ENCODE results near the gene EHMT2. TPM values are rescaled to one million over a fixed set of nuclear protein-coding genes. Genes with fewer than 3 reads are reported as not detected.

EHMT2 gene
- polyA plus RNA-seq, 2 of the 4 experiments (the other 2 are of a cell fraction), result 15.4 to 32.3 TPM

DNA sequence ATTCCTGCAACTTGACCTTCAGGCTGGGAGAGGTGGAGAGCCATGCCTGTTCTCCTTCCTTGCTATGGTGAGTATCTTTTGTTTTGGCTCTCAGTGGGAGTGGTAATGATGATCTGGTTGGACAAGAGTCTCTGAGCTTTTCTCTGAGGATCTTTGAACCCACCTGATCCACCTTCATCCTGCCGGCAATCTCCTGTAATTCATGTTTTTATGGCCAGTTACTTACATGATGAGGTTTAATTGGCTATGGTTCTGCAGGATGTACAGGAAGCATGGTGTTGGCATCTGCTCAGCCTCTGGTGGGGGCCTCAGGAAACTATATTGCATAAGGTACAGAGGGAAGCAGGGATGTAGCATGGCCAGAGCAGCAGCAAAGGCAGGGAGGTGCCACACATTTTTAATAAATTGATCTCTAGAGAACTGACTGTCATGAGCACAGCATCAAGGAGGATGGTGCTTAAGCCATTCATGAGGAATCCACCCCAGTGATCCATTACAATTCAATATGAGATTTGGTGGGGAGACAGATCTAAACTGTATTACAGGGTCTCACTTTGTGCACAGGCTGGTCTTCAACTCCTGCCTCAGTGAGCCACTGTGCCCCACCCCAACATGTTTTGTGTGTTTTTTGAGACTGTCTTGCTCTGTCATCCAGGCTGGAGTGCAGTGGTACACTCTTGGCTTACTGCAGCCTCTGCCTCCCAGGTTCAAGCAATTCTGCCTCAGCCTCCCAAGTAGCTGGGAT lies 60.0 kb downstream of the EHMT2 start:
- POLR2A ChIA-PET, result interaction anchor here (0.6 to 2.1 kb wide), 2 partner anchors 10 to 22 kb away, joined by 3 to 11 read pairs; partner anchors contain the start of genes HSPA1A, HSPA1B and HSPA1L
- H3K27ac ChIP-seq, result peak overlapping the region in 1 of 2 experiments; percentile 99; a peak in 4 of 6 replicates

DNA sequence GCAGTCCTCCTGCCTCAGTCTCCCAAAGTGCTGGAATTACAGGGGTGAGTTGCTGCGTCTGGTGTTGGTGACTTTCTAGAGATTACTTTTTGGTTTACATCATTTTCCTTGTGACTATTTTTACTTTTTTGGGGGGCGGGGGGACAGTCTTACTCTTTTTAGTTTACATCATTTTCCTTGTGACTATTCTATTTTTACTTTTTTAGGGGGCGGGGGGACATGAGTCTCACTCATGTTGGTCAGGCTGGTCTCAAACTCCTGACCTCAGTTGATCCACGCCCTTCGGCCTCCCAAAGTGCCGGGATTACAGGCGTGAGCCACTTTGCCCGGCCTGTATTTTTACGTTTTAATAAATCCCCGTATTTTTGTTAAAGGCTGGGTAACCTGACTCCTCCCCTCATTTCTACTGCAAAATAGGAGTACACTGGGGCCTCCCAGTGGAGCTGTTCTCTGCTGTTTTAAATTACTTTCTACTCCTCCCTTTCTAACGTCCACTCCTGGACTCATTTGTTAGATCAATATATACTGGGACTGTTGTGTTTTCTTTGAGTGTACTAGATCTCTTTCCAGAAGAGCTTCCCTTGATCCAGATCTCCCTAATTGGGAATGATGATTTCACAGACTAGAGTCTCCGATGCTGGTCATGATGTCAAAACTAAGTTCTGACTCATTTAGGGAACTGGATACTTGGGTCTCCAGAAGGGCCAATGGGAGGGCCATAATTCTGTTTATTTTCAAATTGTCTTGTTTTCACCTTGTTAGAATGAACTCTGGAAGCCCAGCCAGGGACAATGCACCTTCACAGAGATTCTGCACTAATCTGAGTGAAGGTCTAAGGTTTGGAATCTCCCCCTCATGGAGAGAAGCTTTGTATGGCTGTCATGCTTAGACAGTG lies 60.8 kb downstream of the EHMT2 start:
- FAIRE-seq (no peak), DNase-seq (ENCODE audit: low read depth in 1 of 2, low spot score in 1 of 2) (no peak), ATAC-seq (no peak)
- POLR2A ChIA-PET, result interaction anchor here (0.6 to 2.1 kb wide), 2 partner anchors 9 to 22 kb away, joined by 3 to 11 read pairs; partner anchors contain the start of genes HSPA1A, HSPA1B and HSPA1L
- Histone ChIP-seq H3K4me2 (peak overlapping the region; percentile 99), H3K27ac (peak overlapping the region; percentile 99 to 100), H3K4me3 (peak overlapping the region; percentile 99), H3K4me1 (peaks cover 22% of the 10 kb centered on the region; the same call in 2 of the 3 replicates), H3K9me3 (no peaks in the 10 kb centered on the region)
- under 1% methylated on average over 12 of the region's 12 CpGs for WGBS (ENCODE audit: missing lambda C conversion rate)
- TF ChIP-seq ZSCAN20 (CRISPR knock-in tag; IDR thresholded peaks at IDR 0.05), result no peak
- no peak for TF ChIP-seq RARB (CRISPR knock-in tag; IDR thresholded peaks at IDR 0.05)
- TF ChIP-seq NFE2L2 (conservative IDR thresholded peaks at IDR 0.05; ENCODE audit: low read length), result no peak
- no peak for TF ChIP-seq RNF2 (IDR thresholded peaks at IDR 0.05; ENCODE audit: borderline replicate concordance, low read depth)
- no peak for TF ChIP-seq TFCP2L1 (CRISPR knock-in tag; IDR thresholded peaks at IDR 0.05)
- TF ChIP-seq CHD4 (IDR thresholded peaks at IDR 0.05; ENCODE audit: borderline replicate concordance), result no peak
- TF ChIP-seq ZC3H11A (IDR thresholded peaks at IDR 0.05), result no peak
- TF ChIP-seq ATOH8 (CRISPR knock-in tag; IDR thresholded peaks at IDR 0.05; ENCODE audit: low read depth), result no peak
- no peak for TF ChIP-seq POLR2A (IDR thresholded peaks at IDR 0.05; ENCODE audit: low read length)
- TF ChIP-seq, protein P1, sequence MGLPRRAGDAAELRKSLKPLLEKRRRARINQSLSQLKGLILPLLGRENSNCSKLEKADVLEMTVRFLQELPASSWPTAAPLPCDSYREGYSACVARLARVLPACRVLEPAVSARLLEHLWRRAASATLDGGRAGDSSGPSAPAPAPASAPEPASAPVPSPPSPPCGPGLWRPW (IDR thresholded peaks at IDR 0.05), result no peak
- no peak for TF ChIP-seq BHLHE40 (IDR thresholded peaks at IDR 0.05; ENCODE audit: low read depth, low read length)
- TF ChIP-seq, protein P2, sequence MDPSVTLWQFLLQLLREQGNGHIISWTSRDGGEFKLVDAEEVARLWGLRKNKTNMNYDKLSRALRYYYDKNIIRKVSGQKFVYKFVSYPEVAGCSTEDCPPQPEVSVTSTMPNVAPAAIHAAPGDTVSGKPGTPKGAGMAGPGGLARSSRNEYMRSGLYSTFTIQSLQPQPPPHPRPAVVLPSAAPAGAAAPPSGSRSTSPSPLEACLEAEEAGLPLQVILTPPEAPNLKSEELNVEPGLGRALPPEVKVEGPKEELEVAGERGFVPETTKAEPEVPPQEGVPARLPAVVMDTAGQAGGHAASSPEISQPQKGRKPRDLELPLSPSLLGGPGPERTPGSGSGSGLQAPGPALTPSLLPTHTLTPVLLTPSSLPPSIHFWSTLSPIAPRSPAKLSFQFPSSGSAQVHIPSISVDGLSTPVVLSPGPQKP (IDR thresholded peaks at IDR 0.05; ENCODE audit: low read depth, low read length), result no peak
- no peak for TF ChIP-seq BCL3 (IDR thresholded peaks at IDR 0.05)
- TF ChIP-seq MAX (IDR thresholded peaks at IDR 0.05), result no peak
- no peak for TF ChIP-seq PBX3 (IDR thresholded peaks at IDR 0.05)
- CTCF ChIA-PET, result interaction anchor here (1.2 kb wide), 1 partner anchor 44 kb away, joined by 3 read pairs; no protein-coding TSS in a partner anchor

More for the DNA sequence above, 60.0 kb downstream of the EHMT2 start:
- no peaks in the 10 kb centered on the region for H3K9me3 ChIP-seq
- FAIRE-seq (no peak), DNase-seq (ENCODE audit: low read depth in 1 of 2, low spot score in 1 of 2) (no peak), ATAC-seq (no peak)
- CTCF ChIA-PET, result interaction anchor here (0.7 to 1.4 kb wide), 2 partner anchors 50 to 65 kb away, joined by 3 to 6 read pairs; no protein-coding TSS in a partner anchor
- H3K4me3 ChIP-seq, result peak overlapping the region; percentile 99
- WGBS (ENCODE audit: missing lambda C conversion rate), result 0% methylated on average over 1 of the region's 1 CpG
- H3K4me2 ChIP-seq, result peak overlapping the region; percentile 99
- TF ChIP-seq JUN (IDR thresholded peaks at IDR 0.05), result peak in 1 of 2 experiments; percentile 13; a peak in 1 of 5 replicates
- TF ChIP-seq JUNB (IDR thresholded peaks at IDR 0.05), result no peak
- H3K4me1 ChIP-seq, result peaks cover 20% of the 10 kb centered on the region; the same call in 2 of the 3 replicates

Measured in A549 (cell line).